ENCODE data around the gene HNRNPAB. TPM values are rescaled to one million over a fixed set of nuclear protein-coding genes. Genes with fewer than 3 reads are reported as not detected.

The HNRNPAB gene
- total RNA-seq, 4 donors from 2014 or later: 74.8 to 135 (median 81.4) TPM

- H3K27ac ChIP-seq: peak overlapping the region; percentile 97 to 99 (median 98)
- peaks cover 3 to 30% (median 12%) of the 10 kb centered on the region in 4 donors for H3K4me1 ChIP-seq
- peak overlapping the region; percentile 87 to 100 (median 93) for H3K4me3 ChIP-seq
- peaks cover 0 to 23% (median 0%) of the 10 kb centered on the region in 3 donors for H3K36me3 ChIP-seq
- H3K9me3 ChIP-seq: no peaks in the 10 kb centered on the region
- TF ChIP-seq CTCF (IDR thresholded peaks at IDR 0.05) (no peak), POLR2A (IDR thresholded peaks at IDR 0.05) (no peak)
- H3K27me3 ChIP-seq: no peaks in the 10 kb centered on the region
- DNase-seq: no peak
Measured at GRCh38 chr5:178203670-178204181, 607 bp upstream of the HNRNPAB start.

GRCh38 chr5:178204935-178205748 is 809 bp downstream of the HNRNPAB start:
- peak; percentile 82 to 94 (median 92) for DNase-seq
- Histone ChIP-seq H3K27me3 (no peaks in the 10 kb centered on the region), H3K4me3 (peak overlapping the region; percentile 87 to 100 (median 93)), H3K27ac (peak overlapping the region; percentile 97 to 99 (median 98)), H3K9me3 (no peaks in the 10 kb centered on the region), H3K36me3 (peaks cover 0 to 37% (median 0%) of the 10 kb centered on the region in 3 donors), H3K4me1 (peaks cover 3 to 41% (median 13%) of the 10 kb centered on the region in 4 donors)
- TF ChIP-seq CTCF (IDR thresholded peaks at IDR 0.05) (peak in 1 of 6 experiments; percentile 3), POLR2A (IDR thresholded peaks at IDR 0.05) (peak; percentile 68 to 80)

GRCh38 chr5:178205749-178206047 is 1.4 kb downstream of the HNRNPAB start:
- Histone ChIP-seq H3K9me3 (no peaks in the 10 kb centered on the region), H3K27ac (peak overlapping the region; percentile 97 to 99 (median 98)), H3K36me3 (peaks cover 0 to 42% (median 0%) of the 10 kb centered on the region in 3 donors), H3K4me3 (peak overlapping the region; percentile 87 to 100 (median 93)), H3K4me1 (peaks cover 3 to 45% (median 13%) of the 10 kb centered on the region in 4 donors), H3K27me3 (no peaks in the 10 kb centered on the region)
- DNase-seq: no peak
- no peak for TF ChIP-seq CTCF (IDR thresholded peaks at IDR 0.05)
- no peak for TF ChIP-seq POLR2A (IDR thresholded peaks at IDR 0.05)

- Histone ChIP-seq H3K4me1 (peaks cover 3 to 50% (median 13%) of the 10 kb centered on the region in 4 donors), H3K27me3 (no peaks in the 10 kb centered on the region), H3K36me3 (peaks cover 0 to 50% (median 0%) of the 10 kb centered on the region in 3 donors), H3K27ac (peak overlapping the region in 3 of 4 donors; percentile 97 to 99 (median 98)), H3K4me3 (peak overlapping the region; percentile 87 to 100 (median 93)), H3K9me3 (no peaks in the 10 kb centered on the region)
- TF ChIP-seq CTCF (IDR thresholded peaks at IDR 0.05) (no peak), POLR2A (IDR thresholded peaks at IDR 0.05) (no peak)
- peak in 1 of 3 donors; percentile 49 for DNase-seq
Measured at GRCh38 chr5:178206166-178207101, 2.1 kb downstream of the HNRNPAB start.
